ENCODE results near the gene SRRM4.

SRRM4 gene

GRCh38 chr12:119114294-119114693 is 133.0 kb downstream of the SRRM4 start:
- in situ Hi-C loops (cut with HindIII; ENCODE audit: low sequenced_read_pairs), result loop anchor here (25.0 kb wide), 1 partner anchor 273 kb away; no protein-coding TSS in a partner anchor

- in situ Hi-C loops (cut with HindIII; ENCODE audit: low sequenced_read_pairs), result loop anchor here (25.0 kb wide), 1 partner anchor 272 kb away; no protein-coding TSS in a partner anchor
These were observed 134.1 kb downstream of the SRRM4 start for GRCh38 chr12:119115296-119115905.

GRCh38 chr12:119117936-119118335 is 136.6 kb downstream of the SRRM4 start:
- in situ Hi-C loops (cut with HindIII; ENCODE audit: low sequenced_read_pairs), result loop anchor here (25.0 kb wide), 1 partner anchor 269 kb away; no protein-coding TSS in a partner anchor

GRCh38 chr12:119118625-119119024 is 137.3 kb downstream of the SRRM4 start:
- in situ Hi-C loops (cut with HindIII; ENCODE audit: low sequenced_read_pairs), result loop anchor here (25.0 kb wide), 1 partner anchor 269 kb away; no protein-coding TSS in a partner anchor

- in situ Hi-C loops (cut with HindIII; ENCODE audit: low sequenced_read_pairs), result loop anchor here (25.0 kb wide), 1 partner anchor 265 kb away; no protein-coding TSS in a partner anchor
These were observed 140.7 kb downstream of the SRRM4 start for GRCh38 chr12:119122047-119122446.

- in situ Hi-C loops (cut with HindIII; ENCODE audit: low sequenced_read_pairs), result loop anchor here (25.0 kb wide), 1 partner anchor 265 kb away; no protein-coding TSS in a partner anchor
These were observed 141.4 kb downstream of the SRRM4 start for GRCh38 chr12:119122751-119123150.

GRCh38 chr12:119128527-119128926 is 147.2 kb downstream of the SRRM4 start:
- in situ Hi-C loops (cut with HindIII; ENCODE audit: low sequenced_read_pairs), result no loop called here

- in situ Hi-C loops (cut with HindIII; ENCODE audit: low sequenced_read_pairs), result no loop called here
These were observed 148.6 kb downstream of the SRRM4 start for GRCh38 chr12:119129827-119130434.

- in situ Hi-C loops (cut with HindIII; ENCODE audit: low sequenced_read_pairs), result no loop called here
These were observed 149.2 kb downstream of the SRRM4 start for GRCh38 chr12:119130523-119130922.

GRCh38 chr12:119134284-119135072 is 153.1 kb downstream of the SRRM4 start:
- in situ Hi-C loops (cut with HindIII; ENCODE audit: low sequenced_read_pairs), result no loop called here

GRCh38 chr12:119136811-119137410 is 155.6 kb downstream of the SRRM4 start:
- in situ Hi-C loops (cut with HindIII; ENCODE audit: low sequenced_read_pairs), result no loop called here

- in situ Hi-C loops (cut with HindIII; ENCODE audit: low sequenced_read_pairs), result no loop called here
These were observed 158.1 kb downstream of the SRRM4 start for GRCh38 chr12:119139448-119139847.

GRCh38 chr12:119145367-119145766 is 164.0 kb downstream of the SRRM4 start:
- in situ Hi-C loops (cut with HindIII; ENCODE audit: low sequenced_read_pairs), result no loop called here

GRCh38 chr12:119147847-119148448 is 166.6 kb downstream of the SRRM4 start:
- in situ Hi-C loops (cut with HindIII; ENCODE audit: low sequenced_read_pairs), result no loop called here

GRCh38 chr12:119149270-119149669 is 167.9 kb downstream of the SRRM4 start:
- in situ Hi-C loops (cut with HindIII; ENCODE audit: low sequenced_read_pairs), result no loop called here

GRCh38 chr12:119151445-119152026 is 170.2 kb downstream of the SRRM4 start:
- in situ Hi-C loops (cut with HindIII; ENCODE audit: low sequenced_read_pairs), result no loop called here

- in situ Hi-C loops (cut with HindIII; ENCODE audit: low sequenced_read_pairs), result no loop called here
These were observed 172.4 kb downstream of the SRRM4 start for GRCh38 chr12:119153477-119154434.

- in situ Hi-C loops (cut with HindIII; ENCODE audit: low sequenced_read_pairs), result no loop called here
These were observed 173.1 kb downstream of the SRRM4 start for GRCh38 chr12:119154435-119154818.

- in situ Hi-C loops (cut with HindIII; ENCODE audit: low sequenced_read_pairs), result no loop called here
These were observed 175.2 kb downstream of the SRRM4 start for GRCh38 chr12:119156401-119157044.

Data from endothelial cell of hepatic sinusoid (primary cell).